ENCODE data around the gene PLXNA4. TPM values are rescaled to one million over a fixed set of nuclear protein-coding genes. Genes with fewer than 3 reads are reported as not detected.

Gene PLXNA4
- total and polyA plus RNA-seq, 4 donors: 0.04 to 1.1 (median 0.41) TPM

DNA sequence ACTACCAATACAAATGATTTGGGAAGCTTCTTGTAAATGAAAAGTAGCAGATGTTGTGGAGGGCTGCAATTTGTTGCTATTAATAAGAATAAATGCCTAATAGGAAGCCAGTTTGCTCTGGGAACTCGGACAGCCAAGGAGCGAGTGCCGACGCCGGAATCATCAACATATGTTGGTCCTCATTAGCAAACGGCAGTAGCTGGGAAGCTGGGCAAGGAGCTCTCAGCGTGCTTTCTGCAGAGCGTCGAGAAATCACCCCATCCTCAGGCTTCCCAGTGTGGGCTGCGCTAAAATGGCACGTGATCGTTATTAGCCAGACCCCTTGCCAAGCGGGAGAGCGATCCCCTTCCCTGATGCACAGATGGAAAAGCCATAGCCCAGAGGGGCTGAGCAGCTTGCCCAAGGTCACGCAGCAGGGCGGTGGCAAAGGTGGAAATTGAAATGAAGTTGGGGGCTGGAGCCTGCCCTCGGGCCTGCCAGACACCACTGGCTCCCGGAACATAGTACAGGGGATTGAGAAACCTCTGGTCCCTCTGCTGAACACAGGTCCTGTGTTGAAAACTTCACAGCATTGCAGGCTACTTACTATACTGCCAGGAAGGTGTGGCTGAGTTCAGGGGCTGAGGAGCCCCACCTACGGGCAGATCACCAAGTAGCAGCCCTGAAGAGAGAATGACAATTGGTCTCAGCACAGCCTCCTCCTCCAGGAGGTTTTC is 326.9 kb downstream of the PLXNA4 start:
- Histone ChIP-seq H3K36me3 (ENCODE audit: control insufficient read depth in 4 of 4, insufficient read depth in 3 of 4, low read depth in 1 of 4, low read length in 3 of 4) (no peaks in the 10 kb centered on the region), H3K4me3 (ENCODE audit: low read depth in 1 of 3, low read length in 3 of 3) (no peak overlapping the region), H3K27ac (ENCODE audit: low read depth in 1 of 2, low read length in 2 of 2) (no peak overlapping the region), H3K27me3 (ENCODE audit: control insufficient read depth in 4 of 4, insufficient read depth in 4 of 4, low read length in 3 of 4) (no peaks in the 10 kb centered on the region), H3K4me1 (ENCODE audit: control insufficient read depth in 4 of 4, insufficient read depth in 4 of 4, low read length in 3 of 4) (no peaks in the 10 kb centered on the region), H3K9ac (ENCODE audit: low read depth in 1 of 2, low read length in 2 of 2) (no peak overlapping the region), H3K9me3 (ENCODE audit: control insufficient read depth in 4 of 4, low read length in 3 of 4) (peaks cover 0 to 7% (median 0%) of the 10 kb centered on the region in 4 donors)
- DNase-seq (ENCODE audit: low spot score): no peak
- WGBS: 76% methylated on average over 19 of the region's 19 CpGs
- TF ChIP-seq HNF4G (IDR thresholded peaks at IDR 0.05): no peak
- no peak for TF ChIP-seq FOXA2 (IDR thresholded peaks at IDR 0.05)
- TF ChIP-seq NR2F2 (IDR thresholded peaks at IDR 0.05): no peak
- TF ChIP-seq ATF3 (IDR thresholded peaks at IDR 0.05): no peak
- TF ChIP-seq JUND (IDR thresholded peaks at IDR 0.05): no peak
- TF ChIP-seq EGR1 (IDR thresholded peaks at IDR 0.05; ENCODE audit: low read depth in 2 of 2): no peak
- TF ChIP-seq YY1 (IDR thresholded peaks at IDR 0.05): no peak
- TF ChIP-seq FOXA1 (IDR thresholded peaks at IDR 0.05): no peak
- TF ChIP-seq MAX (IDR thresholded peaks at IDR 0.05): no peak
- TF ChIP-seq TAF1 (conservative IDR thresholded peaks at IDR 0.05): no peak
- TF ChIP-seq REST (IDR thresholded peaks at IDR 0.05): no peak
- TF ChIP-seq HNF4A (conservative IDR thresholded peaks at IDR 0.05): no peak
- no peak for TF ChIP-seq RAD21 (IDR thresholded peaks at IDR 0.05)

DNA sequence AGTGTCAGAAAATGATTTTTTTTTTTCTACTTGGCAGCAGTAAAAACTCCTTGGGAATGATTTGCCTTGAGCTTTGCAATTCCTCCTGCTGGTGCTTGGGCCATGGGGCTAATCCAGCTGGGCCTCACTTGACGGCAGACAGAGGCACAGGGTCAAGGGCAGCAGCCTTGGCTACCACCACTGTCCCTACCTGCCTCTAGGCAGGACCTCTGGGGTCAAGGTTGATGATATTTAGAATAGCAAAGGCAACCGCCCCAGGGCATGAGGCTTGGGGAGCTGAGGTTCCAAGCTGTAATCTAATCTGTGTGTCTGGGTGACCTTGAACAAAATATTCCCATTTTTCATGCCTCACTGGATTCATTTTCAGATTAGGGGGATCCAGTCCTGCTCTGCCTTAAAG is 327.4 kb downstream of the PLXNA4 start:
- Histone ChIP-seq H3K9me3 (ENCODE audit: control insufficient read depth in 4 of 4, low read length in 3 of 4) (peaks cover 0 to 7% (median 0%) of the 10 kb centered on the region in 4 donors), H3K4me3 (ENCODE audit: low read depth in 1 of 3, low read length in 3 of 3) (no peak overlapping the region), H3K4me1 (ENCODE audit: control insufficient read depth in 4 of 4, insufficient read depth in 4 of 4, low read length in 3 of 4) (no peaks in the 10 kb centered on the region), H3K27ac (ENCODE audit: low read depth in 1 of 2, low read length in 2 of 2) (no peak overlapping the region), H3K9ac (ENCODE audit: low read depth in 1 of 2, low read length in 2 of 2) (no peak overlapping the region), H3K27me3 (ENCODE audit: control insufficient read depth in 4 of 4, insufficient read depth in 4 of 4, low read length in 3 of 4) (no peaks in the 10 kb centered on the region), H3K36me3 (ENCODE audit: control insufficient read depth in 4 of 4, insufficient read depth in 3 of 4, low read depth in 1 of 4, low read length in 3 of 4) (no peaks in the 10 kb centered on the region)
- WGBS: 63% methylated on average over 2 of the region's 2 CpGs
- no peak for DNase-seq (ENCODE audit: low spot score)
- TF ChIP-seq ATF3 (IDR thresholded peaks at IDR 0.05) (no peak), FOXA1 (IDR thresholded peaks at IDR 0.05) (no peak), EGR1 (IDR thresholded peaks at IDR 0.05; ENCODE audit: low read depth in 2 of 2) (no peak), HNF4G (IDR thresholded peaks at IDR 0.05) (no peak), SP1 (IDR thresholded peaks at IDR 0.05) (no peak), JUND (IDR thresholded peaks at IDR 0.05) (no peak)
